HG03060 (cell line): ENCODE data around the gene PPP2R5C.
"Not testable (repeated sequence)": the region's sequence is repeated elsewhere in the genome, so short reads cannot be mapped to it uniquely, and the experiment has no call there.

Experiments used
- ATAC-seq: cut with Tn5 transposase; IDR thresholded peaks from one replicate; pipeline ENCODE4 v1.9.1; 2021; ENCODE audit warnings: low read depth, moderate number of reproducible peaks; ENCODE audit not compliant: unreplicated experiment

Gene PPP2R5C

GRCh38 chr14:101761032-101761880, at the start of gene PPP2R5C:
Gene PPP2R5C, plus strand, starts transcription at chr14:101761709. Its CDS starts 185 bp downstream, at chr14:101761894.
- ATAC-seq: no peak

- not testable (repeated sequence) for ATAC-seq
Observed at GRCh38 chr14:101711857-101712233, 49.7 kb upstream of the PPP2R5C start.

GRCh38 chr14:101712341-101712740, 49.2 kb upstream of the PPP2R5C start:
- ATAC-seq: not testable (repeated sequence)

- not testable (repeated sequence) for ATAC-seq
Observed at GRCh38 chr14:101713091-101713490, 48.4 kb upstream of the PPP2R5C start.

- no peak for ATAC-seq
Observed at GRCh38 chr14:101713621-101714349, 47.7 kb upstream of the PPP2R5C start.

GRCh38 chr14:101714394-101714793, 47.1 kb upstream of the PPP2R5C start:
- ATAC-seq: no peak

GRCh38 chr14:101715210-101716076, 46.1 kb upstream of the PPP2R5C start:
- ATAC-seq: no peak

- no peak for ATAC-seq
Observed at GRCh38 chr14:101716077-101716950, 45.2 kb upstream of the PPP2R5C start.

GRCh38 chr14:101716956-101717662, 44.4 kb upstream of the PPP2R5C start:
- ATAC-seq: no peak

- ATAC-seq: no peak
Observed at GRCh38 chr14:101717663-101718490, 43.6 kb upstream of the PPP2R5C start.

GRCh38 chr14:101719045-101719645, 42.4 kb upstream of the PPP2R5C start:
- no peak for ATAC-seq

- ATAC-seq: no peak
Observed at GRCh38 chr14:101719708-101720107, 41.8 kb upstream of the PPP2R5C start.

- ATAC-seq: no peak
Observed at GRCh38 chr14:101721111-101721510, 40.4 kb upstream of the PPP2R5C start.

- peak; percentile 39 for ATAC-seq
Observed at GRCh38 chr14:101721951-101722661, 39.4 kb upstream of the PPP2R5C start.

- ATAC-seq: no peak
Observed at GRCh38 chr14:101723061-101723595, 38.4 kb upstream of the PPP2R5C start.

- ATAC-seq: not testable (repeated sequence)
Observed at GRCh38 chr14:101725652-101726051, 35.9 kb upstream of the PPP2R5C start.
